ENCODE data around the gene RBM22.

DNA sequence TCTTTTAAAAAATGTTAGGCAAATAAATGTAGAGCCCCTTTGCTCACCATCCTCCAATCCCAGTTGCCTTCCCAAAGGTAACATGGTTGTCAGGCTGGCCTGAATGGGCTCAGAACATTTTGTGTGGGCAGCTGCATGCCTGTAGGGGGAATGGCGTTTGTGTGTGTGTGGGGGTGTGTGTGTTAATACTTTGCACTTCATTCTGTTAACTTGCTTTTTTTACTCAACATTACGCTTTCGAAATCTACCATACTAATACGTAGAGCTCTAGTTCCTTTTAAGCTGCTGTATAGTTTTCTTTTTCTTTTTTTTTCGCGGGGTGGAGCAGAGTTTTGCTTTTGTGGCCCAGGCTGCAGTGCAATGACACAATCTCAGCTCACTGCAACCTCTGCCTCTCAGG is 25.8 kb downstream of the RBM22 start:
- TF ChIP-seq FOXM1 (IDR thresholded peaks at IDR 0.05; ENCODE audit: low read depth, low read length) (no peak), CBX3 (IDR thresholded peaks at IDR 0.05; ENCODE audit: borderline replicate concordance, low read depth) (no peak)
